Testis (tissue), 3 donors: ENCODE measurements around the gene MINDY4. TPM values are rescaled to one million over a fixed set of nuclear protein-coding genes. Genes with fewer than 3 reads are reported as not detected.

Experiments used
- DNase-seq: peaks from one replicate; pipeline ENCODE4 v3.0.0-alpha.2; 2019
- H3K27ac ChIP-seq, 2 donors: fragments of 200-600 bp; sonication (generic); one replicate each; pipeline ENCODE4 v1.5.1; 2019
- H3K27me3 ChIP-seq: fragments of 200-600 bp; sonication (generic); one replicate; pipeline ENCODE4 v1.5.1; 2019
- H3K36me3 ChIP-seq: fragments of 200-600 bp; sonication (generic); one replicate; pipeline ENCODE4 v1.5.1; 2017; ENCODE audit warnings: low read depth; ENCODE audit errors: missing control alignments
- H3K4me1 ChIP-seq: fragments of 200-600 bp; sonication (generic); one replicate; pipeline ENCODE4 v1.5.1; 2019
- H3K4me3 ChIP-seq, 2 donors: fragments of 200-600 bp; sonication (generic); one replicate each; pipeline ENCODE4 v1.5.1; 2017 to 2019
- H3K9me3 ChIP-seq: fragments of 200-600 bp; sonication (generic); one replicate; pipeline ENCODE4 v1.5.1; 2017
- CTCF ChIP-seq, 3 experiments: fragments of 450-650 bp in 2 of 3; fragments of 200-600 bp in 1 of 3; sonication (generic) in 1 of 3; IDR thresholded peaks; one replicate each; pipeline ENCODE4 v1.5.1; 2016 to 2019; ENCODE audit warnings: antibody characterized with exemption in 3 of 3, mild to moderate bottlenecking in 2 of 3, moderate library complexity in 1 of 3
- POLR2A ChIP-seq: fragments of 450-650 bp; IDR thresholded peaks from one replicate; pipeline ENCODE4 v1.6.1; 2017; ENCODE audit warnings: antibody characterized with exemption, mild to moderate bottlenecking, moderate library complexity
- WGBS, 2 donors: methylation state at CpG; one replicate each; pipeline ENCODE4 v1.1.5; 2018; 5-methylcytosine and 5-hydroxymethylcytosine counted together
- intact Hi-C: fragments of 100-400 bp; cut with DNase I; formaldehyde crosslinking; loops from one replicate; pipeline ENCODE4 v1.15.1; 2023; ENCODE audit warnings: low total_unique reads
- polyA plus RNA-seq: library from polyadenylated mRNA; stranded (reverse); fragments of 350-450 nt; fragmentation: Illumina TruSeq; extraction: RNeasy Lipid Tissue Mini Kit (QIAGEN cat#74804); gene quantifications from one replicate; pipeline ENCODE4 v1.2.3, GENCODE V29; 2014; ENCODE audit warnings: low read depth, low replicate concordance; ENCODE audit not compliant: insufficient read depth
- total RNA-seq, 2 donors: library from RNA; depleted of rRNA; stranded (reverse); fragments of >200 nt; gene quantifications; one replicate each; pipeline ENCODE4 v1.2.3, GENCODE V29; 2016

MINDY4 gene
- total and polyA plus RNA-seq, 3 donors from 2014 or later = 25.3 to 51.7 (median 47.6) TPM

DNA sequence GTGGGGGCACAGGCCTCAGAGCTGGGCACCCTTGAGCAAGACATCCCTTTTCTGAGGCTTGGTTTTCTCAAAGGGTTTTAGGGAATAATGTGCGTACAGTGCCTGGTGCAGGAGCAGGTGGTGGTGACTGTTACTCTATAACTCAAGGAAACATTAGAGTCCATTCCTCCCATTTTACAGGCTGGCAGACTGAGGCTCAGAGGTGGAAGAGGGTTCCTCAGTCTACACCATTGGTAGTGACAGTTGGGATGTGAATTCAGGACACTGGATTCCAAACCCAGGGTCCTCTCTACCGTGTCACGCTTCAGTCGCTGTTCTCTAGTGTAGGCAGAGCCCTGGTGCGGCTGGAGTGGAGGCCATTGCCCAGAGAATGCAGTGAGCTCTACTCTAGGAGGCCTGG is 100.4 kb downstream of the MINDY4 start:
- no peaks in the 10 kb centered on the region for H3K9me3 ChIP-seq
- 91 to 97% methylated on average over 5 of the region's 5 CpGs for WGBS, 2 donors
- H3K4me3 ChIP-seq = no peak overlapping the region
- H3K4me1 ChIP-seq = no peaks in the 10 kb centered on the region
- no peak for DNase-seq
- H3K36me3 ChIP-seq = no peaks in the 10 kb centered on the region
- no peaks in the 10 kb centered on the region for H3K27me3 ChIP-seq
- H3K27ac ChIP-seq = no peak overlapping the region
- intact Hi-C loops = no loop called here
- TF ChIP-seq POLR2A = no peak
- TF ChIP-seq CTCF (IDR thresholded peaks at IDR 0.05) = no peak

DNA sequence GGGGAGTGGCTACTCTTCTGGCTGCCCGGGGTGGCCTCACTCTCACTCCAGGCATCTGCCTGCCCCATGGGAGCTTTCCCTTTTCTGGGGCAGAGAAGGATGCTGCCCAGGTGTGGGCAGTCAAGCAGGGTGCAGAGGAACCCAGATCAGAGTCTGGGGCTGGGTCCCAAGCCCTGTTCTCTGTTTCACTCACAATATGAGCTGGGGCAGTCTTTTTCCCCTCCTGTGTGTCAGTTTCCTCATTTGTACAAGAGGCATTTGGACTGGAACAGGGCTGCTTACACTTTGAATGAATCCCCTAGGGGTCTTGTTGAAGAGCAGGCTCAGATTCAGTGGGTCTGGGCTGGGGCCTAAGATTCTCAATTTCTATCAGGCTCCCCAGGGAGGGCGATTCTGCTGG is 102.0 kb downstream of the MINDY4 start:
- H3K36me3 ChIP-seq = no peaks in the 10 kb centered on the region
- no peaks in the 10 kb centered on the region for H3K4me1 ChIP-seq
- H3K9me3 ChIP-seq = no peaks in the 10 kb centered on the region
- intact Hi-C loops = no loop called here
- H3K27ac ChIP-seq = no peak overlapping the region
- H3K4me3 ChIP-seq = no peak overlapping the region
- TF ChIP-seq POLR2A (no peak), CTCF (IDR thresholded peaks at IDR 0.05) (no peak)
- WGBS, 2 donors = 100% methylated on average over 2 of the region's 2 CpGs; no CpG with 5 or more reads in 1 of the 2 donors
- DNase-seq = no peak
- H3K27me3 ChIP-seq = no peaks in the 10 kb centered on the region

DNA sequence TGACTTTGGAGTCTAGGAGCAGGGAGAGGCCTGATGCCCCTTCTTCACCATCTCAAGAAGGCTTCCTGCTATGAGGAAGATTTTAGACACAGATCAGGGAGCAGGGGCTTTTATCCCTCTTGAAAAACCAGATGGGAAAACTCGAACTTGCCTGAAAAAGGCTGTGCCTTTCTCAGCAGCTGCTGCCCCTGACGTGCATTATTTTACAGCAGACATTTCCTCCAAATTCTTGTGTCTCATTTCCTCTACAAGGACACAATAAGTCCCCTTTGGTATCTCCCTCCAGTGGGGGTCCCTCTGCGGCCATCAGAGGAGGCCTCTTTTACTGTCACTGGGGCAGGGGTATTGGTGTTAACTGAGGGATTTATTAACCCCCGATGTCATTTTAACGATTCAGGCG is 102.4 kb downstream of the MINDY4 start:
- TF ChIP-seq CTCF (IDR thresholded peaks at IDR 0.05) (no peak), POLR2A (no peak)
- Histone ChIP-seq H3K36me3 (no peaks in the 10 kb centered on the region), H3K4me1 (no peaks in the 10 kb centered on the region), H3K9me3 (no peaks in the 10 kb centered on the region), H3K27me3 (no peaks in the 10 kb centered on the region), H3K27ac (no peak overlapping the region), H3K4me3 (no peak overlapping the region)
- 77 to 82% methylated on average over 6 of the region's 6 CpGs for WGBS, 2 donors
- no peak for DNase-seq
- intact Hi-C loops = no loop called here

DNA sequence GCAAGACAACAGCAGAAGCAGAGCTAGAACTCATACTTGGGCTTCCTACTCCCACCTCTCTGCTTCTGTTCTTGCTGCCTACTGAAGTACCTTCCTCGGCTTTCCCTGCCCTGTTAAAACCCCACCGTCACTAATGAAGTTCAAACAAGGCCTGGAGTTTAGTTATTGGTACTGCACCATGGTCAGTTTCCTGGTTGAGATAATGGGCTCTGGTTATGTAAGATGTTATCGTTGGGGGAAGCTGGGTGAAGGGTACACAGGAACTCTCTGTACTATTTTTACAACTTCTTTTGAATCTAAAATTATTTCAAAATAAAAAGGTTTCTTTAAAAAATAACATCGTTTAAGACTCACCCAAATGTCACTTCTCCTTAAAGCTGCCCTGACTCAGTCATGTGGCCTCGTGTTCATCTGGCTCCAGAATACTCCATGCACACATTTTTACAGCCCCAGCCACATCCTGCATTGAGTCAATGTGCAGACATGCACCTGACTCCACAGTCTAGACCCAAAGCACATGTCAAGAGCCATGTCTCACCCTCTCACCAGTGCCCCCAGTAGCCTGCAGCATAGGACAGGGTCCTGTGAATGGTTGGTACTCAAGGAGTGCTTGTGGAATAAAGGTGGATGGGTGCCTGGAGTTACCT is 103.6 kb downstream of the MINDY4 start:
- Histone ChIP-seq H3K36me3 (no peaks in the 10 kb centered on the region), H3K9me3 (no peaks in the 10 kb centered on the region), H3K27ac (no peak overlapping the region), H3K4me1 (no peaks in the 10 kb centered on the region), H3K27me3 (no peaks in the 10 kb centered on the region), H3K4me3 (no peak overlapping the region)
- TF ChIP-seq CTCF (IDR thresholded peaks at IDR 0.05) (no peak), POLR2A (no peak)
- 85 to 92% methylated on average over 5 of the region's 5 CpGs for WGBS, 2 donors
- DNase-seq = no peak
- intact Hi-C loops = no loop called here
